ENCODE data around the gene TXNDC11. TPM values are rescaled to one million over a fixed set of nuclear protein-coding genes. Genes with fewer than 3 reads are reported as not detected.

TXNDC11 gene
- total and polyA plus RNA-seq, 3 donors from 2014 or later, result 34.4 to 45.3 (median 42.3) TPM

DNA sequence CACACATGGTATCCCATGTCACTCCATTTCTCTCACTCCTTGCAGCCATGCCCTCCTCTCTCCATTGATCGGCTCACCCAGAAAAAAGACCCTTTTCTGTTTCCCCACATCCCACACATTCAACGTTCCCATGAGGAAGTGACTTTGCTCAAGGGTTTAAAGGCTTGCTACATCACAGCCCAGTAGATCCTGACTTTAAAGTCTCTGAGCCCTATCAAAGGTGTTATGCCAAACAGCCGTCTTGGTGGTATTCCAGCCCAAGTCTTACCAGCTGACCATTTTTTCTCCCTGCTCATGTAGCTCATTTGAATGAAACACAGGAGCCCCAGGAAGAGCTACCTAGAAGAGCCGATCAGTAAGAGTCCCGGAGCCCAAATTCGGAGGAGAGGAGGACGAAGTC lies 7.4 kb upstream of the TXNDC11 start:
- H3K4me1 ChIP-seq, result no peaks in the 10 kb centered on the region
- no peaks in the 10 kb centered on the region for H3K27me3 ChIP-seq
- no peak for DNase-seq
- H3K27ac ChIP-seq, result no peak overlapping the region
- TF ChIP-seq CTCF (IDR thresholded peaks at IDR 0.05) (no peak), POLR2A (IDR thresholded peaks at IDR 0.05) (no peak)
- H3K9me3 ChIP-seq, result no peaks in the 10 kb centered on the region
- H3K36me3 ChIP-seq (ENCODE audit: low read depth, missing control alignments), result no peaks in the 10 kb centered on the region
- intact Hi-C loops (cut with DNase I; ENCODE audit: low total_unique reads), result no loop called here
- no peak overlapping the region for H3K4me3 ChIP-seq
- WGBS, 2 donors, result 84 to 92% methylated on average over 7 of the region's 7 CpGs

DNA sequence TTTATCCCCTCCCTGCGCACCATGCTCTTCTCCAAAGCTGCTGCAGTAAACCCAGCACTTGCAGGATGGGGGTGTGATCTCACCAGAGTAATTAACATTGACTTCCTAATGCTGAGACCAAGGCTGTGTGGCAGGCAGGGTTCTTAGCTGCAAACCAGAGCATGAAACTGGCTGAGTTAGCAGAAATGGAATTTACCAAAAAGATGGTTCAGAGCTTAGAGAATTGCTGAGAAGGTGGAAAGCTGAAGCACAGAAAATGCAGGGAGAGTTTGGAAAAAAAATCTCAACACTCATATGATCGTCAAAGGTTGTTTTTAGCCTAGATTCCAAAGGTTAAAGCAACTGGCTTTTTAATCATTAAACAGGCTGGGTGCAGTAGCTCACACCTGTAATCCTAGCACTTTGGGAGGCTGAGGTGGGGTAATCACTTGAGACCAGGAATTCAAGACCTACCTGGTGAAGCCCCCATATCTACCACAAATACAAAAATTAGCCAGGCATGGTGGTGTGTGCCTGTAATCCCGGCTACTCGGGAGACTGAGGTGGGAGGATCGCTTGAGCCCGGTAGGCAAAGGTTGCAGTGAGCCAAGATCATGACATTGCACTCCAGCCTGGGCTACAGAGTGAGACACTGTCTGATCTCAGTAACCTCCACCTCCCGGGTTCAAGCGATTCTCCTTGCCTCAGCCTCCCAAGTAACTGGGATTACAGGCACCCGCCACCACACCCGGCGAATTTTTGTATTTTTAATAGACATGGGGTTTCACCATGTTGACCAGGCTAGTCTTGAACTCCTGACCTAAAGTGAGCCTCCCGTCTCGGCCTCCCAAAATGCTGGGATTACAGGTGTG lies 6.0 kb upstream of the TXNDC11 start:
- Histone ChIP-seq H3K36me3 (ENCODE audit: low read depth, missing control alignments) (no peaks in the 10 kb centered on the region), H3K27ac (no peak overlapping the region), H3K9me3 (no peaks in the 10 kb centered on the region), H3K27me3 (no peaks in the 10 kb centered on the region), H3K4me3 (no peak overlapping the region), H3K4me1 (no peaks in the 10 kb centered on the region)
- WGBS, 2 donors, result 86 to 92% methylated on average over 13 of the region's 13 CpGs
- TF ChIP-seq POLR2A (IDR thresholded peaks at IDR 0.05) (no peak), CTCF (IDR thresholded peaks at IDR 0.05) (no peak)
- intact Hi-C loops (cut with DNase I; ENCODE audit: low total_unique reads), result no loop called here
- no peak for DNase-seq

DNA sequence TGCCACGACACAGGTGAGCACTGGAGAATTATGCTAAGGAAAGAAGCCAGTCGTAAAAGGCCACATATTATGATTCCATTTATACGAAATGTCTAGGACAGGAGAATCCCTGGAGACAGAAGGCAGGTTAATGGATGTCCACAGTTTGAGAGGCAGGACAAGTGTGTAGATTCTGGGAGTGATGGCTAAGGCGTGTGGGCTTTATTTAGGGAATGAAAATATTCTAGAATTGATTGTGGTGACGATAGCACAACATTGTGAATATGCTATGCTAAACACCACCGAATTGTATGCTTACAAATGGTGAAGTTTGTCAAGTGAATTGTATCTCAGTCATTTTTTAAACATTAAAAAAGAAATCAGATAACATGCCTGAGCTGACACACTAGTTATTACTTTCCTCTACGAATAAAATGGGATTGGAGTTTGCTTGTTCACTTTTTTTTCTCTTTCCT lies 5.3 kb upstream of the TXNDC11 start:
- Histone ChIP-seq H3K27me3 (no peaks in the 10 kb centered on the region), H3K27ac (no peak overlapping the region), H3K36me3 (ENCODE audit: low read depth, missing control alignments) (no peaks in the 10 kb centered on the region), H3K9me3 (no peaks in the 10 kb centered on the region), H3K4me1 (no peaks in the 10 kb centered on the region), H3K4me3 (no peak overlapping the region)
- intact Hi-C loops (cut with DNase I; ENCODE audit: low total_unique reads), result no loop called here
- TF ChIP-seq POLR2A (IDR thresholded peaks at IDR 0.05) (no peak), CTCF (IDR thresholded peaks at IDR 0.05) (no peak)
- DNase-seq, result no peak
- WGBS, 2 donors, result 69 to 83% methylated on average over 7 of the region's 7 CpGs

DNA sequence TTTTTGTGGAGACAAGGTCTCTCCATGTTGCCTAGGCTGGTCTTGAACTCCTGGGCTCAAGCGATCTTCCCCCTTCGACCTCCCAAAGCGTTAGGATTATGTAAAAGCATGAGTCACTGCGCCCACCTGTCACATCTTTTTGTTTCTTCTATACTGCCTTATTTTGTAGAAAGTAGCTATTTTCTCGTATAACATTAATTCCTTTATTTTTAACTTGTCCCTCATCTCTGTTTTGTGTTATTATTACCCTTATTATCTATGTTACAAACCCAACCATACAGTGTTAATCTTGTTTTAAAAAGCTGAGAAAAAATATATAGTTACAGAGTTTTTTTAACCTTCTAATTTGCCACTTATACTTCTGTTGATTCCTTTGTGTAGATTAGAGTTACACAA lies 1.4 kb upstream of the TXNDC11 start:
- WGBS, 2 donors, result 66 to 68% methylated on average over 5 of the region's 5 CpGs
- Histone ChIP-seq H3K9me3 (no peaks in the 10 kb centered on the region), H3K4me1 (peaks cover 14% of the 10 kb centered on the region), H3K27ac (peak overlapping the region in 1 of 2 donors; percentile 97), H3K4me3 (no peak overlapping the region), H3K27me3 (no peaks in the 10 kb centered on the region), H3K36me3 (ENCODE audit: low read depth, missing control alignments) (no peaks in the 10 kb centered on the region)
- intact Hi-C loops (cut with DNase I; ENCODE audit: low total_unique reads), result no loop called here
- no peak for TF ChIP-seq POLR2A (IDR thresholded peaks at IDR 0.05)
- TF ChIP-seq CTCF (IDR thresholded peaks at IDR 0.05), result no peak
- DNase-seq, result no peak

All from testis (tissue), 3 donors.